Left forelimb (tissue), 1 donor: ENCODE data around the gene KLHL24.
A peak's percentile ranks its signal among the peaks of the same experiment; 100 is the strongest.
"Not testable (repeated sequence)": the region's sequence is repeated elsewhere in the genome, so short reads cannot be mapped to it uniquely, and the experiment has no call there.

ENCODE experiments used
- DNase-seq: peaks from one replicate; pipeline ENCODE4 v3.0.0-alpha.2; 2018; ENCODE audit warnings: low spot score

Gene KLHL24

DNA sequence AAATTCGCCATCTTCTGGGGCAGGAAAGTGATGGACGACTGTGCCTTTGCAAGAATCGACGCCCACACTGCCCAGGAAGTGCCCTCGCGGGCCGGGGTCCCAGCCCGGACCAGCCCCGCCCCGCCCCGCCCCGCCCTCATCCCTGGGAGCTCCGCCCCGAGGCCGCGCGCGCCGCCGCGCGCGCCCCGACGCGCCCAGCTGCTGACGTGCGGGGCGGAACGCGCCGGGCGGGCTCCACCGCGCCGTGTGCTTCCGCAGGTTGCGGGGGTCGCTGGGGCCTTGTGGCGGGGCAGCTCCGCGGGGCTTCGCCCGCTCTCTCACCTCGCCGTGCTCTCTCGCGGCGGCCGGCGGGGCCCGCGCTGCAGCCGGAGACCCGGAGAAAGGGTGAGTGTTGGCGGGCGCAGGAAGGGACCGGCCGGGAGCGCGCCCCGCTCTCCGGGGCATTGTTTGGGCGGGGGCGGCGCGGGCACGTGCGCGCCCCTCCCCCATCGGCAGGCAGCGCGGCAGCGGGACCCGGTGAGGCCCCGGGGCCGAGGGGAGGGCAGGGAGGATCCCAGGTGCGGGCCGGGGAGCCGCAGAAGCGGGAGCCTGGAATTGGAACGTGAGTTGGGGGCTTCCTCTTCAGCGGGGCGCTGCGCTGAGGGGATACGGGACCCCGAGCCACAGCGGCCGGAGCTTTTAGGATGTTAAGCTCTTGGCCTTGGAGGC lies 62.3 kb downstream of the KLHL24 start, which contains the start of gene YEATS2:
Gene YEATS2 (plus strand): TSS at position 188 of the 708 bp plus-strand sequence. CDS start 17,366 bp downstream, outside the sequence.
- DNase-seq, result peak; percentile 86

- peak; percentile 73 for DNase-seq
These were observed 62.9 kb downstream of the KLHL24 start for GRCh38 chr3:183698318-183698751.

DNA sequence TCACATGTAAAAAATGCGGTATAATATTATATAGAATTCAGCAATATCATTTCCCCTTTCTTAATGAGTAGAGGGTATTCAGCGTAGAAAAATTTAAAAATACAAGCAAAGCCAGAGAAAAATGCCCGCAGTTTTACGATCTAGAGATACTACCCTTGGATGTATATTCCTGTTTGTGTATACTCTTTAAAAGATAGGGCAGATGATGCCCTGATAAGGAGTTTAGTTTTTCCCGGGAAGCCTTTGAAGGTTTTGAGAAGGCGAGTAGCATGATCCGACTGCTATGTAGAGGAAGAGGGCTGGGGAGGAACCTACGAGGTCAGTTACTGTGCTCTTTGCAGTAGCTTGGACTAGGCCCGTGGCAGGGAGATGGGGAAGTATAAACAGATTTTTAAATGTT lies 63.3 kb downstream of the KLHL24 start:
- no peak for DNase-seq

DNA sequence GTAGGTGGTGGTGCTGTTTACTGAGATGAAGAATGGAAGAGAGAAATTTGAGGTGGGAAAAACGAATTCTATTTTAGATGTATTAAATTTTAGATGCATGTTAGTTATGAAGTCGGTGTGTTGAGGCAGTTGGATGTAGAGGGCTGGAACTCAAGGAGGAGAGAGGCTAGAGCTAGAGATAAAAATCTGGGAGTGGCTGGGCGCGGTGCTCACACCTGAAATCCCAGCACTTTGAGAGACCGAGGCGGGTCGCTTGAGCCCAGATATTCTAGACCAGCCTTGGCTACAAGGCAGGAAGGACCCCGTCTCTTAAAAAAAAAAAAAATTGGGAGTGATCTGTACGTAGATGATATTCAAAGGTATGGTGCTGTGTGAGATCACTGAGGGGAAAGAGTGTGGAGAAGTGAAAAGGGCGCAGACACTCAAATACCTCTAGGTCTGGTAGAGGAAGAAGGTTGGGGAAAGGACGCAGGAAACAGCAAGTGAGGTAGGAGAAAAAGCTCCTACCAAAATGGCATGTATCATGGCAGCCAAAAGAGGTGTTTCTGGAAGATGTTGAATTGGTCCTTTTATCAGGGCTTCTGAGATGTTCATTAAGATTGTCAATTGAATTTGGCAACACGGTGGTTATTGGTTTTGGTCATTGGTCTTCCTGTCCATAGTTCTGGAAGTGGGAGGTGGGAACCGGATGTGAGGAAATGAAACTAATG lies 64.0 kb downstream of the KLHL24 start:
- DNase-seq, result no peak

GRCh38 chr3:183701744-183702143 lies 66.3 kb downstream of the KLHL24 start:
- DNase-seq, result no peak

DNA sequence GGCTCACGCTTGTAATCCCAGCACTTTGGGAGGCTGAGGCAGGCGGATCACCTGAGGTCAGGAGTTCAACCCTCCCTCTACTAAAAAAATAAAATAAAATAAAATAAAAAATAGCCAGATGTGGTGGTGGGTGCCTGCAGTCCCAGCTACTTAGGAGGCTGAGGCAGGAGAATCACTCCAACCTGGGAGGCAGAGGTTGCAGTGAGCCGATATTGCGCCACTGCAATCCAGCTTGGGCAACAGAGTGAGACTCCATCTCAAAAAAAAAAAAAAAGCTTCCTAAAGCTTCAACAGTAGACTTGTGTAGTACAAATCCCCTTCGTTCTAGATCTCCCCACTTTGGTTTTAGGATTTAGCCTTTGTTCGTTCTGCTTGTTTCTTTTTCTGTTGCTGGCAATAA lies 68.5 kb downstream of the KLHL24 start:
- not testable (repeated sequence) for DNase-seq

DNA sequence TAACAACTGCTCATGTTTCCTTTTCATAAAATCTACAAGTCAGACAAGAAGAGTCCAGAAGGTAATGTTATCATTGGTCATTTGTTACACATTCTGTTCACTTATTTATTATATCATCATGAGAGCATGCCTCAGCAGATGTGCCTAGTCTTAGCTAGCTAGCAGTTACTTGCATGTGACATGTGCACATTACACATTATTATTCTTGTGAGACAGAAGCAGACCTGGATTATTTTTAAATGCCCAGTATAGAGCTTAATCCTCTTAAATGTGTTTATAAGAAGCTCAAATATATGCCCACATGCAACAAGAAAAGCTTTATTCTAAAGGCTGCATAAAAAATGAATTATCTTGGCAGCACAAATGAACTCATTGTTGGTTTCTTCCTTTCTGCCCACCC lies 74.8 kb downstream of the KLHL24 start:
- no peak for DNase-seq

- no peak for DNase-seq
These were observed 76.1 kb downstream of the KLHL24 start for GRCh38 chr3:183711516-183711915.

- DNase-seq, result no peak
These were observed 79.2 kb downstream of the KLHL24 start for GRCh38 chr3:183714622-183715021.

GRCh38 chr3:183718012-183718411 lies 82.6 kb downstream of the KLHL24 start:
- no peak for DNase-seq

DNA sequence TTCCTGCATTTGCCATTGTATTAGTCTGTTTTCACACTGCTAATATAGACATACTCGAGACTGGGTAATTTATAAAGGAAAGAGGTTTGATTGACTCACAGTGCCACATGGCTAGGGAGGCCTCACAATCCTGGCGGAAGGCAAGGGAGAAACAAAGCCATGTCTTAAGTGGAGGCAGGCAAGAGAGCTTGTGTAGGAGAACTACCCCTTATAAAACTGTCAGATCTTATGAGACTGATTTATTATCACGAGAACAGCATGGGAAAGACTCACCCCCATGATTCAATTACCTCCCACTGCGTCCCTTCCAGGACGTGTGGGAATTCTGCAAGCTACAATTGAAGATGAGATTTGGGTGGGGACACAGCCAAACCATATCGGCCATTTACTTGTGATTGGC lies 90.0 kb downstream of the KLHL24 start:
- no peak for DNase-seq

- no peak for DNase-seq
These were observed 92.8 kb downstream of the KLHL24 start for GRCh38 chr3:183728204-183728603.

- no peak for DNase-seq
These were observed 94.9 kb downstream of the KLHL24 start for GRCh38 chr3:183730361-183730760.

- DNase-seq, result no peak
These were observed 96.2 kb downstream of the KLHL24 start for GRCh38 chr3:183731611-183732010.

DNA sequence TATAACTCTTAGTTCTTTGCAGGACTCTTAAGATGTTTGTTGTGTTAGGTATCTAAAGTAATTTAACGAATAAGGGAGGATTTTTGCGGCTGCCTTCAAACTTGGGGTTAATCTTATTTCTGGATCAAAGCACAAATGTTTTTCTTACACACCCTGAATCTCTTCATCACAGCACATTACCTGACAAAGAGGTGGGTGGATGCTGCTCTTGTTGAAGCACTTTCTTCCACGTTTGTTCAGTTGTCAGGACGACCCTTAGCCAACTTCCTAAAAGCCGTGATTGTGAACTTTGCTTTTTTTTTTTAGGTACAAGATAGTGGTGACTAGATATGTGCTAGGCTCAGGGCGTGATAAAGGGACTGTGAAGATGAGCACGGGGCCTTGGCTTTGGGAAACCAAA lies 98.1 kb downstream of the KLHL24 start:
- no peak for DNase-seq
